Measurements from ENCODE around the gene ARHGAP22.

- TF ChIP-seq, protein P1, sequence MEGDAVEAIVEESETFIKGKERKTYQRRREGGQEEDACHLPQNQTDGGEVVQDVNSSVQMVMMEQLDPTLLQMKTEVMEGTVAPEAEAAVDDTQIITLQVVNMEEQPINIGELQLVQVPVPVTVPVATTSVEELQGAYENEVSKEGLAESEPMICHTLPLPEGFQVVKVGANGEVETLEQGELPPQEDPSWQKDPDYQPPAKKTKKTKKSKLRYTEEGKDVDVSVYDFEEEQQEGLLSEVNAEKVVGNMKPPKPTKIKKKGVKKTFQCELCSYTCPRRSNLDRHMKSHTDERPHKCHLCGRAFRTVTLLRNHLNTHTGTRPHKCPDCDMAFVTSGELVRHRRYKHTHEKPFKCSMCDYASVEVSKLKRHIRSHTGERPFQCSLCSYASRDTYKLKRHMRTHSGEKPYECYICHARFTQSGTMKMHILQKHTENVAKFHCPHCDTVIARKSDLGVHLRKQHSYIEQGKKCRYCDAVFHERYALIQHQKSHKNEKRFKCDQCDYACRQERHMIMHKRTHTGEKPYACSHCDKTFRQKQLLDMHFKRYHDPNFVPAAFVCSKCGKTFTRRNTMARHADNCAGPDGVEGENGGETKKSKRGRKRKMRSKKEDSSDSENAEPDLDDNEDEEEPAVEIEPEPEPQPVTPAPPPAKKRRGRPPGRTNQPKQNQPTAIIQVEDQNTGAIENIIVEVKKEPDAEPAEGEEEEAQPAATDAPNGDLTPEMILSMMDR (conservative IDR thresholded peaks at IDR 0.05 in 1 of 2, IDR thresholded peaks at IDR 0.05 in 1 of 2; ENCODE audit: extremely low read depth in 1 of 2, insufficient read depth in 1 of 2, low read depth in 1 of 2, low read length in 2 of 2) = no peak
- no peak for TF ChIP-seq EZH2 (IDR thresholded peaks at IDR 0.05; ENCODE audit: borderline replicate concordance, low read length)
Measured at GRCh38 chr10:48508791-48509772, 95.8 kb downstream of the ARHGAP22 start.
